ENCODE results near the gene RFX8. TPM values are rescaled to one million over a fixed set of nuclear protein-coding genes. Genes with fewer than 3 reads are reported as not detected.

RFX8 gene
- total RNA-seq, 4 donors from 2014 or later = 0.91 TPM; not detected in 3

- H3K9me3 ChIP-seq = no peaks in the 10 kb centered on the region
- 70% methylated on average over 18 of the region's 18 CpGs for WGBS
- H3K36me3 ChIP-seq = no peaks in the 10 kb centered on the region
- no peaks in the 10 kb centered on the region for H3K4me1 ChIP-seq
- H3K4me3 ChIP-seq = no peak overlapping the region
- no peak for DNase-seq (ENCODE audit: extremely low spot score)
- intact Hi-C loops (cut with DNase I) = no loop called here
- H3K27ac ChIP-seq (replicated peaks in 1 of 4) = no peak overlapping the region
- TF ChIP-seq POLR2A (IDR thresholded peaks at IDR 0.05; ENCODE audit: low read depth) = no peak
- no peak for TF ChIP-seq POLR2AphosphoS5 (IDR thresholded peaks at IDR 0.05)
- TF ChIP-seq EP300 (IDR thresholded peaks at IDR 0.05) = no peak
- TF ChIP-seq CTCF (IDR thresholded peaks at IDR 0.05) = no peak
- H3K27me3 ChIP-seq = peaks cover 0 to 11% (median 0%) of the 10 kb centered on the region in 4 donors
Measured at GRCh38 chr2:101400506-101401325, 74.2 kb downstream of the RFX8 start.

DNA sequence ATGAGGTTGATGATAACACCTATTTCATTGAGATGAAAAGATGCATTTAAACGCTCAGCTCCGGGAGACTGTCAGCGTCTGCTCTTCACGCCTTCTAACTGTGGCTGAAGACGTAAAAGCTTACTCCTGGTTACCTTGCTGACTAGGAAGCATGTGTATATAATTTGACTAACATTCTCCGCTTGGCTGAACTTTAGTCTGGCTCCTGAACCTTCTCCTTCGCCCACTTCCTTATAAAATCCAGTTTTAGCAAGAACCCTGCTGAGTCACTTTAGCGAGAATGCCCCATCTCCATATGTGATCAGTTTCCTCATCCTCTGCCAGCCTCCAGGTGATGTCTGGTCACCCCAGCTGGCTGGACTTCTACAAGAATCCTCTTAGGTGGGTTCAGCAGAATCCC, 74.9 kb downstream of the RFX8 start:
- intact Hi-C loops (cut with DNase I) = no loop called here
- peaks cover 0 to 11% (median 0%) of the 10 kb centered on the region in 4 donors for H3K27me3 ChIP-seq
- no peaks in the 10 kb centered on the region for H3K4me1 ChIP-seq
- no peaks in the 10 kb centered on the region for H3K36me3 ChIP-seq
- H3K4me3 ChIP-seq = no peak overlapping the region
- TF ChIP-seq POLR2AphosphoS5 (IDR thresholded peaks at IDR 0.05) (no peak), POLR2A (IDR thresholded peaks at IDR 0.05; ENCODE audit: low read depth) (no peak), EP300 (IDR thresholded peaks at IDR 0.05) (no peak), CTCF (IDR thresholded peaks at IDR 0.05) (no peak)
- no peaks in the 10 kb centered on the region for H3K9me3 ChIP-seq
- DNase-seq (ENCODE audit: extremely low spot score) = no peak
- H3K27ac ChIP-seq (replicated peaks in 1 of 4) = no peak overlapping the region
- 80% methylated on average over 8 of the region's 8 CpGs for WGBS

DNA sequence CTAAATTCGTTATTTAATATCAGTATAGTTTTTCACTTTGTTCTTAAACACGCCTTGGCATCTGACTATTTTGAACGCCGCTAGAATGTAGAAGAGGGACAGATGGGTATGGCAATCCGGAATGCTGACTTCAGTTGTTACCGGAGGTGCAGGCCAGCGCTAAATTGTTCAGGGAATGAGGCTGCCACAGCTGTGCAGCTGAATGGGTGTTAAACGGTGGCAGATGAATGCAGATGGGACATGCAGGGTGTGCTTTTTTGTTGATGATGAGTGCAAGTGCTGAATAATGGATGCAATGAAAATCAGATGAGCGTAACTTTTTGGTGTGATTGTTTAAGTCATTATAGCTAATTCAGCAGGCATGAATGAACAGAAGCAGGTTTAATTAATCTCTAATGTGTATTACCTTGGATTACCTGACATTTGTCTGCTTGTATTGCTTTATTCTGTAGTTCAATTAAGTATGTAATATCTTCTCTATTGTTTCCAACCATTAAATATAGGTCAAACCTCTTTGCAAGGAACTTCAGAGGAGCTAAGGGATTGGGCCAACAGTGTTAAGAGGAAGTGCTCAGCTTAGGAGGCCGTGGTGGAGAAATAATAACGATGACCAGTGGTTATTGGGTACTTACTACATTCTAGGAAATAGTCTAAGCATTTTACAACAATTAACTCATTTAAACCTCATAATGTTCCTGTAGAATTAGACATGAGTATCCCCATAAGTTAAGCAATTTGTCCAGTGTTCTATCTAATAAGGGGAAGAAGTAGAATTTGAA, 75.7 kb downstream of the RFX8 start:
- 86% methylated on average over 11 of the region's 11 CpGs for WGBS
- no peaks in the 10 kb centered on the region for H3K9me3 ChIP-seq
- no peaks in the 10 kb centered on the region for H3K36me3 ChIP-seq
- TF ChIP-seq CTCF (IDR thresholded peaks at IDR 0.05) (no peak), POLR2AphosphoS5 (IDR thresholded peaks at IDR 0.05) (no peak), POLR2A (IDR thresholded peaks at IDR 0.05; ENCODE audit: low read depth) (no peak), EP300 (IDR thresholded peaks at IDR 0.05) (no peak)
- no peak for DNase-seq (ENCODE audit: extremely low spot score)
- H3K4me1 ChIP-seq = no peaks in the 10 kb centered on the region
- no peak overlapping the region for H3K4me3 ChIP-seq
- H3K27me3 ChIP-seq = peaks cover 0 to 11% (median 0%) of the 10 kb centered on the region in 4 donors
- H3K27ac ChIP-seq (replicated peaks in 1 of 4) = no peak overlapping the region
- intact Hi-C loops (cut with DNase I) = no loop called here

DNA sequence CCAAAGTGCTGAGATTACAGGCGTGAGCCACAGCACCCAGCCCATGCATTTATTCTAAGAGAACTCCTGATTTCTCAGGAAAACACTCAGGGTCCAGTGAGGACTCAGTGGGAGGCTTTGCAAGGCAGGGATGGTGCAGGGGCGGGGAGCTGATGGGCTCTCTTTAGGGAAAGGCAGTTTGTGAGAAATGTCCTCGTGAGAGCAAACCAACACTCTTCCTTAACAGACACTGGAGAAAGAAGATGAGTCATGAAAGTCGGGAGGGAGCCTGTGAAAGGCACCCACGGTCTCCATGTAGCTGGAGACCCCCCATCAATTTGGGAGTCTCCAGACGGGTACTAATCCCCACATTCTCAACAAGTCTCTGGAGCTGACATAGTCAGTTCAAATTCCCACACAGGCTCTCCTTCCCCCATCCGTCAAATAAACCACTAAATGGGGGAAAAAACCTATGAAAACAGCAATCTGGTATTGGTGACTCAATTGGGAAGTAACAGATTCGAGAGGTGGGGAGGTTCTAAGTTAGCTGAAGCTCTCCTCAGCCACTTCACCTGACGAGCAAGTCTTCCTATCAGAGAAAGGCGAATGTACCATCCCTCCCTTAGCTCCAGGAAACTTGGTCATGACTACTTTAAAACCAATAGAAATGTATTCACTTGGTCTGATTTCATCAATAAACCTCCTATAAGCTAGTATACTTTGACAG, 76.6 kb downstream of the RFX8 start:
- H3K27me3 ChIP-seq = peaks cover 0 to 11% (median 0%) of the 10 kb centered on the region in 4 donors
- intact Hi-C loops (cut with DNase I) = no loop called here
- TF ChIP-seq POLR2AphosphoS5 (IDR thresholded peaks at IDR 0.05) (no peak), CTCF (IDR thresholded peaks at IDR 0.05) (no peak), EP300 (IDR thresholded peaks at IDR 0.05) (no peak), POLR2A (IDR thresholded peaks at IDR 0.05; ENCODE audit: low read depth) (no peak)
- no peak overlapping the region for H3K27ac ChIP-seq (replicated peaks in 1 of 4)
- DNase-seq (ENCODE audit: extremely low spot score) = no peak
- H3K9me3 ChIP-seq = no peaks in the 10 kb centered on the region
- 64% methylated on average over 10 of the region's 10 CpGs for WGBS
- H3K4me1 ChIP-seq = no peaks in the 10 kb centered on the region
- no peaks in the 10 kb centered on the region for H3K36me3 ChIP-seq
- H3K4me3 ChIP-seq = no peak overlapping the region

Measured in esophagus muscularis mucosa (tissue), 4 donors.